SU-DHL-6 (cell line): Measurements from ENCODE around the gene MTARC1.

Experiments used
- H2AFZ ChIP-seq: fragments of 200-600 bp; sonication (generic); 2 replicates; pipeline ENCODE4 v1.6.1; 2014; ENCODE audit warnings: low read depth, mild to moderate bottlenecking, moderate library complexity, mixed read lengths, antibody characterized with exemption, low read length; ENCODE audit not compliant: severe bottlenecking
- H3F3A ChIP-seq: fragments of 200-600 bp; shearing (Covaris generic); 2 replicates; pipeline ENCODE4 v1.6.0; 2016; ENCODE audit warnings: antibody characterized with exemption, mild to moderate bottlenecking; ENCODE audit not compliant: insufficient read depth
- H3K27ac ChIP-seq: fragments of 200-600 bp; sonication (generic); 2 replicates; pipeline ENCODE4 v1.5.1; 2016; ENCODE audit warnings: low read depth, mild to moderate bottlenecking, low read length, moderate library complexity, mixed read lengths
- H3K27me3 ChIP-seq: fragments of 200-600 bp; sonication (generic), shearing (Covaris generic); 2 replicates; pipeline ENCODE4 v1.6.0; 2014; ENCODE audit warnings: mild to moderate bottlenecking, low read length
- H3K36me3 ChIP-seq: fragments of 200-600 bp; sonication (generic); 2 replicates; pipeline ENCODE4 v1.6.1; 2014; ENCODE audit warnings: mild to moderate bottlenecking, low read length, mixed read lengths
- H3K4me2 ChIP-seq: fragments of 300-600, 200-600 bp; shearing (Covaris generic), sonication (generic); 2 replicates; pipeline ENCODE4 v1.6.0; 2014; ENCODE audit warnings: low read length, low read depth, mild to moderate bottlenecking; ENCODE audit not compliant: poor library complexity, severe bottlenecking
- H3K4me3 ChIP-seq: fragments of 200-600 bp; sonication (generic); 2 replicates; pipeline ENCODE4 v1.5.1; 2014; ENCODE audit warnings: antibody characterized with exemption, low read length, mild to moderate bottlenecking, mixed read lengths; ENCODE audit not compliant: insufficient read depth, poor library complexity, severe bottlenecking
- H3K79me2 ChIP-seq: fragments of 200-600 bp; sonication (generic); 2 replicates; pipeline ENCODE4 v1.6.1; 2014; ENCODE audit warnings: mild to moderate bottlenecking, low read length, moderate library complexity; ENCODE audit not compliant: insufficient read depth
- H3K9ac ChIP-seq: fragments of 200-600 bp; sonication (generic); 2 replicates; pipeline ENCODE4 v1.7.0; 2014; ENCODE audit warnings: mild to moderate bottlenecking, low read length
- H3K9me2 ChIP-seq: fragments of 200-600 bp; sonication (generic); replicated peaks from 2 replicates; pipeline ENCODE4 v1.6.1; 2014; ENCODE audit warnings: low read length; ENCODE audit not compliant: insufficient read depth
- H3K9me3 ChIP-seq: fragments of 200-600 bp; sonication (generic); 2 replicates; pipeline ENCODE4 v1.6.1; 2014; ENCODE audit warnings: low read length, mixed read lengths; ENCODE audit not compliant: insufficient read depth
- H4K20me1 ChIP-seq: fragments of 200-600 bp; sonication (generic); 2 replicates; pipeline ENCODE4 v1.6.1; 2014; ENCODE audit warnings: low read depth, mild to moderate bottlenecking, antibody characterized with exemption, low read length, moderate library complexity, mixed read lengths
- CTCF ChIP-seq: fragments of 200-600 bp; sonication (generic); IDR thresholded peaks from one replicate; pipeline ENCODE4 v1.5.1; 2017; ENCODE audit warnings: antibody characterized with exemption, mild to moderate bottlenecking, low read length, moderate library complexity; ENCODE audit not compliant: insufficient read depth, poor library complexity, severe bottlenecking
- EZH2phosphoT487 ChIP-seq: fragments of 200-600 bp; sonication (generic), shearing (Covaris generic); conservative IDR thresholded peaks from 2 replicates; pipeline ENCODE4 v1.6.1; 2018; ENCODE audit warnings: mild to moderate bottlenecking, antibody characterized with exemption, low read length, moderate library complexity, mixed read lengths

MTARC1 gene

GRCh38 chr1:220751111-220751510 is 35.6 kb upstream of the MTARC1 start:
- TF ChIP-seq CTCF, result no peak
- Histone ChIP-seq H3K4me2 (no peak overlapping the region), H3K4me3 (no peak overlapping the region), H4K20me1 (no peaks in the 10 kb centered on the region), H2AFZ (no peak overlapping the region), H3K27me3 (no peaks in the 10 kb centered on the region), H3F3A (no peaks in the 10 kb centered on the region), H3K27ac (no peak overlapping the region), H3K9me2 (no peaks in the 10 kb centered on the region), H3K9ac (no peak overlapping the region), H3K9me3 (no peaks in the 10 kb centered on the region), H3K36me3 (no peaks in the 10 kb centered on the region), H3K79me2 (no peaks in the 10 kb centered on the region)

DNA sequence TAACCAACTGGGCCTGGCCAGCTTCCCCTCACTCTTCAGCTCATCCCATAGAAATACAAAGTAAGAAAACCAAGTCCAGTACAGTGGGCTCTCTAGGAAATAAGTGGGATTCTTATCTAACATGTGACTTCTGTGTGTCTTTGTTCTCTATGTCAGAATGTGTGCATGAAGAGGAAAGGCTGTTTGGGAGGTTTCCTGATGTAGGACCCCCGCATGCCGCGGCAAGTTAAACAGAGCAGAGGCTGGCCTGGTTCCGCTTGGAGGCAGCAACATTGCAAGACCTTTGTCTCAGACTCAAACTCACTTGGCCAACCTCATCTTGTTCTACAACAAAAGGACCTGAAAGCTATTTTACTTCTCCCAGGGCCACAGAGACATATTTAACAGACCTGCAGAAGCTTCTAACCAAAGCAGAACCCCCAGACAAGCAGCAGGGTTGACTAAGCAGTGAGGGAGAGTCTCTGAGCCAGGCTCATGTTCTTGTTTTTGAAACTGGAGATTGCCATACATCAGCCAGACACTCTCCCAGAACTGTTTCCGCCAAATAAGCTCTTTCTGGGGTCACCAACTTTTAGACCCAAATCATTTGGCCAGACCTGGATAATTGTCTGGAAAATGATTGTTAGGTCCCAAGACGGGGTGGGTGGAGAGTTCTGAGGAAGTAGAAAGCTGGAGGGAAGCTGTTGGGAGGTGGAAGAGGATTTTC is 32.3 kb upstream of the MTARC1 start:
- Histone ChIP-seq H2AFZ (no peak overlapping the region), H3K9me2 (no peaks in the 10 kb centered on the region), H4K20me1 (no peaks in the 10 kb centered on the region), H3K27ac (no peak overlapping the region), H3K79me2 (no peaks in the 10 kb centered on the region), H3K36me3 (no peaks in the 10 kb centered on the region), H3K9me3 (no peaks in the 10 kb centered on the region), H3K4me3 (no peak overlapping the region), H3K4me2 (no peak overlapping the region), H3K27me3 (no peaks in the 10 kb centered on the region), H3F3A (no peaks in the 10 kb centered on the region), H3K9ac (no peak overlapping the region)
- TF ChIP-seq CTCF (no peak), EZH2phosphoT487 (no peak)

DNA sequence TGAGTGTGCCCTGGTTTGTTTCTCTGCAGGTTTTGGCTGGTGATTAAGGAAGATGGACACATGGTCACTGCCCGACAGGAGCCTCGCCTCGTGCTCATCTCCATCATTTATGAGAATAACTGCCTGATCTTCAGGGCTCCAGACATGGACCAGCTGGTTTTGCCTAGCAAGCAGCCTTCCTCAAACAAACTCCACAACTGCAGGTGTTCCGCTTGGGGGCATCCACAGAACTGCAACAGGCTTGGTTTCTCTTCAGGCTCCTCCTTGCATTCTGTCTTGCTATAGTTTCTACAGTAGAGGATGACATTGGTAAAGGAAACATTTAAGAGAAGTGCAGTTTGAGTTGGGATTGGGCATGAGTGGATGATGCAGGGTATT is 31.8 kb upstream of the MTARC1 start:
- H3K4me2 ChIP-seq, result no peak overlapping the region
- no peaks in the 10 kb centered on the region for H4K20me1 ChIP-seq
- no peaks in the 10 kb centered on the region for H3K79me2 ChIP-seq
- H3F3A ChIP-seq, result no peaks in the 10 kb centered on the region
- H3K9me3 ChIP-seq, result no peaks in the 10 kb centered on the region
- H3K4me3 ChIP-seq, result no peak overlapping the region
- TF ChIP-seq CTCF (no peak), EZH2phosphoT487 (no peak)
- no peaks in the 10 kb centered on the region for H3K9me2 ChIP-seq
- no peak overlapping the region for H3K9ac ChIP-seq
- no peaks in the 10 kb centered on the region for H3K36me3 ChIP-seq
- no peaks in the 10 kb centered on the region for H3K27me3 ChIP-seq
- no peak overlapping the region for H3K27ac ChIP-seq
- no peak overlapping the region for H2AFZ ChIP-seq
